Peyer's patch (tissue), 4 donors: Measurements from ENCODE around the gene PPT2. TPM values are rescaled to one million over a fixed set of nuclear protein-coding genes. Genes with fewer than 3 reads are reported as not detected.
"Not testable (repeated sequence)": the region's sequence is repeated elsewhere in the genome, so short reads cannot be mapped to it uniquely, and the experiment has no call there.

Experiments used
- DNase-seq, 3 donors: peaks; one replicate each; pipeline ENCODE4 v3.0.0-alpha.2; 2017 to 2019
- H3K27ac ChIP-seq, 4 donors: fragments of 200-600 bp; sonication (generic); one replicate each; pipeline ENCODE4 v1.5.1; 2016 to 2019
- H3K27me3 ChIP-seq, 2 donors: fragments of 200-600 bp; sonication (generic); one replicate each; pipeline ENCODE4 v1.5.1; 2019
- H3K36me3 ChIP-seq, 3 donors: fragments of 200-600 bp; sonication (generic); one replicate each; pipeline ENCODE4 v1.5.1; 2016 to 2019
- H3K4me1 ChIP-seq, 4 donors: fragments of 200-600 bp; sonication (generic); one replicate each; pipeline ENCODE4 v1.5.1; 2016 to 2019
- H3K4me3 ChIP-seq, 4 donors: fragments of 200-600 bp; sonication (generic); 1 replicate in 3 of 4; 2 replicates in 1 of 4; pipeline ENCODE4 v1.5.1; 2016 to 2019; ENCODE audit warnings: mild to moderate bottlenecking in 1 of 4
- H3K9me3 ChIP-seq, 4 donors: fragments of 200-600 bp; sonication (generic); one replicate each; pipeline ENCODE4 v1.5.1; 2016 to 2019; ENCODE audit warnings: mild to moderate bottlenecking in 1 of 4
- CTCF ChIP-seq, 6 experiments: fragments of 450-650 bp in 4 of 6; fragments of 200-600 bp in 2 of 6; sonication (generic) in 1 of 6; IDR thresholded peaks; one replicate each; pipeline ENCODE4 v1.5.1; 2017 to 2019; ENCODE audit warnings: antibody characterized with exemption in 6 of 6, mild to moderate bottlenecking in 3 of 6, moderate library complexity in 1 of 6
- POLR2A ChIP-seq, 2 donors: fragments of 450-650 bp; IDR thresholded peaks; one replicate each; pipeline ENCODE4 v1.5.1; 2017; ENCODE audit warnings: antibody characterized with exemption in 2 of 2, mild to moderate bottlenecking in 2 of 2, moderate library complexity in 2 of 2
- total RNA-seq, 4 donors: library from RNA; depleted of rRNA; stranded (reverse); fragments of >200 nt; gene quantifications; one replicate each; pipeline ENCODE4 v1.1.0, GENCODE V29; 2016

The PPT2 gene
- total RNA-seq, 4 donors from 2014 or later: 7.4 to 121 (median 26.9) TPM

- H3K9me3 ChIP-seq: no peaks in the 10 kb centered on the region
- no peak for DNase-seq
- H3K4me3 ChIP-seq: no peak overlapping the region
- H3K27ac ChIP-seq: no peak overlapping the region
- H3K4me1 ChIP-seq: peaks cover 2 to 10% (median 7%) of the 10 kb centered on the region in 4 donors
- no peaks in the 10 kb centered on the region for H3K36me3 ChIP-seq
- TF ChIP-seq CTCF (IDR thresholded peaks at IDR 0.05) (no peak), POLR2A (IDR thresholded peaks at IDR 0.05) (no peak)
- no peaks in the 10 kb centered on the region for H3K27me3 ChIP-seq
Observed at GRCh38 chr6:32133786-32134185, 20.2 kb upstream of the PPT2 start.

- Histone ChIP-seq H3K4me3 (no peak overlapping the region), H3K4me1 (no peaks in the 10 kb centered on the region), H3K27me3 (no peaks in the 10 kb centered on the region), H3K9me3 (no peaks in the 10 kb centered on the region), H3K27ac (no peak overlapping the region), H3K36me3 (no peaks in the 10 kb centered on the region)
- no peak for DNase-seq
- TF ChIP-seq POLR2A (IDR thresholded peaks at IDR 0.05) (no peak), CTCF (IDR thresholded peaks at IDR 0.05) (no peak)
Observed at GRCh38 chr6:32137454-32137853, 16.5 kb upstream of the PPT2 start.

GRCh38 chr6:32139590-32139989 lies 14.4 kb upstream of the PPT2 start:
- no peak for DNase-seq
- H3K27ac ChIP-seq: no peak overlapping the region
- H3K4me1 ChIP-seq: no peaks in the 10 kb centered on the region
- no peaks in the 10 kb centered on the region for H3K9me3 ChIP-seq
- no peaks in the 10 kb centered on the region for H3K27me3 ChIP-seq
- H3K4me3 ChIP-seq: no peak overlapping the region
- no peaks in the 10 kb centered on the region for H3K36me3 ChIP-seq
- no peak for TF ChIP-seq POLR2A (IDR thresholded peaks at IDR 0.05)
- TF ChIP-seq CTCF (IDR thresholded peaks at IDR 0.05): no peak

GRCh38 chr6:32140420-32141046 lies 13.4 kb upstream of the PPT2 start:
- Histone ChIP-seq H3K4me1 (no peaks in the 10 kb centered on the region), H3K27ac (no peak overlapping the region), H3K27me3 (no peaks in the 10 kb centered on the region), H3K4me3 (no peak overlapping the region), H3K36me3 (no peaks in the 10 kb centered on the region), H3K9me3 (no peaks in the 10 kb centered on the region)
- TF ChIP-seq CTCF (IDR thresholded peaks at IDR 0.05) (no peak), POLR2A (IDR thresholded peaks at IDR 0.05) (no peak)
- no peak for DNase-seq

- not testable (repeated sequence) for H3K4me3 ChIP-seq, DNase-seq, H3K27ac ChIP-seq, H3K4me1 ChIP-seq, H3K27me3 ChIP-seq, H3K9me3 ChIP-seq, H3K36me3 ChIP-seq
Observed at GRCh38 chr6:32144238-32144637, 9.7 kb upstream of the PPT2 start.

GRCh38 chr6:32146287-32146686 lies 7.7 kb upstream of the PPT2 start:
- H3K27ac ChIP-seq: no peak overlapping the region
- DNase-seq: no peak
- no peaks in the 10 kb centered on the region for H3K9me3 ChIP-seq
- H3K4me1 ChIP-seq: peaks cover 0 to 3% (median 0%) of the 10 kb centered on the region in 4 donors
- TF ChIP-seq POLR2A (IDR thresholded peaks at IDR 0.05) (no peak), CTCF (IDR thresholded peaks at IDR 0.05) (no peak)
- H3K27me3 ChIP-seq: no peaks in the 10 kb centered on the region
- no peak overlapping the region for H3K4me3 ChIP-seq
- H3K36me3 ChIP-seq: no peaks in the 10 kb centered on the region
